Fibroblast of skin of right biceps (primary cell): ENCODE data around the gene BCS1L.

Experiments used
- DNase-seq: peaks from one replicate; pipeline ENCODE4 v3.0.0-alpha.2; 2013

BCS1L gene

GRCh38 chr2:218662827-218663226, 3.3 kb downstream of the BCS1L start:
- DNase-seq: no peak

- DNase-seq: no peak
Measured at GRCh38 chr2:218663901-218664300, 4.4 kb downstream of the BCS1L start.

- DNase-seq: no peak
Measured at GRCh38 chr2:218664653-218665052, 5.2 kb downstream of the BCS1L start.

- DNase-seq: no peak
Measured at GRCh38 chr2:218671097-218671653, 11.7 kb downstream of the BCS1L start.

GRCh38 chr2:218671654-218672566, 12.4 kb downstream of the BCS1L start, which contains the start of the genes RNF25 and STK36:
Gene RNF25, minus strand, starts transcription at chr2:218672002. Its CDS starts 32 bp downstream, at chr2:218671970.
Gene STK36, plus strand, starts transcription at chr2:218672086. Its CDS starts 744 bp downstream, at chr2:218672830.
- peak; percentile 90 for DNase-seq

- DNase-seq: no peak
Measured at GRCh38 chr2:218679119-218679518, 19.6 kb downstream of the BCS1L start.

GRCh38 chr2:218680061-218680460, 20.6 kb downstream of the BCS1L start:
- no peak for DNase-seq

- DNase-seq: peak; percentile 73
Measured at GRCh38 chr2:218687400-218688060, 28.0 kb downstream of the BCS1L start.

- DNase-seq: peak; percentile 44
Measured at GRCh38 chr2:218691234-218691633, 31.8 kb downstream of the BCS1L start.

GRCh38 chr2:218694405-218695145, 35.1 kb downstream of the BCS1L start:
- peak; percentile 12 for DNase-seq

- no peak for DNase-seq
Measured at GRCh38 chr2:218698885-218699284, 39.4 kb downstream of the BCS1L start.

- DNase-seq: no peak
Measured at GRCh38 chr2:218701806-218702205, 42.3 kb downstream of the BCS1L start.

- no peak for DNase-seq
Measured at GRCh38 chr2:218703341-218703740, 43.9 kb downstream of the BCS1L start.

- DNase-seq: no peak
Measured at GRCh38 chr2:218708086-218708485, 48.6 kb downstream of the BCS1L start.

GRCh38 chr2:218709908-218710307, 50.4 kb downstream of the BCS1L start:
- DNase-seq: no peak

- no peak for DNase-seq
Measured at GRCh38 chr2:218710334-218710686, 50.8 kb downstream of the BCS1L start.

- DNase-seq: peak; percentile 96
Measured at GRCh38 chr2:218710687-218711549, 51.4 kb downstream of the BCS1L start, which contains the start of gene TTLL4. Gene TTLL4, plus strand, starts transcription at chr2:218710835. Its CDS starts 26,842 bp downstream, at chr2:218737677.

GRCh38 chr2:218711550-218711929, 52.1 kb downstream of the BCS1L start:
- DNase-seq: peak; percentile 64
